GM12872 (cell line): Measurements from ENCODE around the gene CYP46A1.

Experiments used
- CTCF ChIP-seq: IDR thresholded peaks from 3 replicates; pipeline ENCODE4 v1.5.1; 2011; ENCODE audit warnings: low read depth, mild to moderate bottlenecking, low read length, moderate library complexity; ENCODE audit not compliant: insufficient read depth

The CYP46A1 gene

GRCh38 chr14:99659333-99659741, 24.8 kb upstream of the CYP46A1 start:
- no peak for TF ChIP-seq CTCF

GRCh38 chr14:99660006-99660566, 24.0 kb upstream of the CYP46A1 start:
- no peak for TF ChIP-seq CTCF

GRCh38 chr14:99660794-99661193, 23.3 kb upstream of the CYP46A1 start:
- TF ChIP-seq CTCF: no peak

- TF ChIP-seq CTCF: no peak
Measured at GRCh38 chr14:99662846-99663245, 21.3 kb upstream of the CYP46A1 start.

GRCh38 chr14:99663386-99664057, 20.6 kb upstream of the CYP46A1 start:
- no peak for TF ChIP-seq CTCF

- TF ChIP-seq CTCF: no peak
Measured at GRCh38 chr14:99664058-99664936, 19.8 kb upstream of the CYP46A1 start.

- no peak for TF ChIP-seq CTCF
Measured at GRCh38 chr14:99664937-99665273, 19.2 kb upstream of the CYP46A1 start.
